HL-60/S4 treated with phorbol 12-myristate 13-acetate at 8.2 ng/mL for 4 days and 3 days (cell line): ENCODE results near the gene DFFB.

Experiments
- in situ Hi-C: fragments of 300-500 bp; cut with MboI; formaldehyde crosslinking; loops from 2 replicates; pipeline ENCODE4 v1.15.0; 2022; ENCODE audit warnings: low sequenced_read_pairs

Gene DFFB

DNA sequence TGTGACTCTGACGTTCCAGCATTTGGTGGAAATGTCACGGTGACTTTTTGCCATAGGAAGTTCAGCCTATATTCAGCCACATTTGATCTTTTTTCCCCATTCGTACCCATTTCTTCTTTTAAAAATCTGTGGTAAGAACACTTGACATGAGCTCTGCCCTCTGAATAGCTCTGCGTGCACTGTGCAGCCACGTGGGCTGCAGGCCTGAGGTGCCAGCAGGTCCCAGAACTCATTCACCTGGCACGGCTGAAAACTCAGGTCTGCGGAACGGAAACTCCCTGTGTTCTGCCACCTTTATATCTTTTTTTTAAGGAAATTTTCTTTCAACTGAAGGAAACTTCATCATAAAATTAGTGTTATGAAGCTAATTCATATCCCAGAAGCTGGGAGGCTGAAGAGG is 28.9 kb upstream of the DFFB start:
- in situ Hi-C loops = no loop called here

GRCh38 chr1:3831689-3832088 is 25.6 kb upstream of the DFFB start:
- in situ Hi-C loops = no loop called here

- in situ Hi-C loops = no loop called here
These were observed 22.6 kb upstream of the DFFB start for GRCh38 chr1:3834701-3835100.

- in situ Hi-C loops = no loop called here
These were observed 20.9 kb upstream of the DFFB start for GRCh38 chr1:3836421-3836820.

GRCh38 chr1:3837200-3837599 is 20.1 kb upstream of the DFFB start:
- in situ Hi-C loops = no loop called here

GRCh38 chr1:3837685-3838084 is 19.6 kb upstream of the DFFB start:
- in situ Hi-C loops = no loop called here

GRCh38 chr1:3838788-3839187 is 18.5 kb upstream of the DFFB start:
- in situ Hi-C loops = no loop called here

DNA sequence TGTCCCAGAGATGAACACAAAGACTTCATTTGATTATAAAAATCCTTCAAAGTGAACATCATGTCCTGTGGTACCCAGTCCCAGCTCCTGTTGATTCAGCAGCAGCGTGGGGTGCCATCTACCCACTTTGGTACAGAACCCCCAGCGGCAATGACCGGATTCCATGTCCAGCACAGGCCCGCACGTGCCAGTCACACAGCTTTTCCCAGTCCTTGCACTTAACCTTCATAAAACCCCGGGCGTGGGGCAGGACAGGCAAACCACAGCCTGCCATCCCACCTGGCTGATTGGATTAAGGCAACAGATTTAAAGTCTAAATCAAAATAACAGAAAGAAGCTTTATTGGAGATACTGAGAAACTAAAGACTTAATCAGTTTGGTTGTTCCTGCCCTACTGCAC is 15.8 kb upstream of the DFFB start:
- in situ Hi-C loops = no loop called here

DNA sequence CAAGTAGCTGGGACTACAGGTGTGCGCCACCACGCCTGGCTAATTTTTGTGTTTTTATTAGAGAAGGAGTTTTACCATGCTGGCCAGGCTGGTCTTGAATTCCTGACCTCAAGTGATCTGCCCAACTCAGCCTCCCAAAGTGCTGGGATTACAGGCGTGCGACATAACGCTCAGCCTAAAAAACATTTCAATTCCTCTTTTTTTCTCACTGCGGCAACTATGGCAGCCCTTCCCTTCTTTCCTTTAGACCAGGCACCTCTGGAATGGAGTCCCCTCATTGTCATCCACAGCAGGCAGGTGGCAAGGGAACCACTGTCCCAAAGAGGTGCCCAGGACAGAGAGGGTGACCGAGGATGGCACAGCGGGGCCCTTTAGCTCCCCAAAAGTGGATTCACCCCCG is 14.4 kb upstream of the DFFB start:
- in situ Hi-C loops = no loop called here

DNA sequence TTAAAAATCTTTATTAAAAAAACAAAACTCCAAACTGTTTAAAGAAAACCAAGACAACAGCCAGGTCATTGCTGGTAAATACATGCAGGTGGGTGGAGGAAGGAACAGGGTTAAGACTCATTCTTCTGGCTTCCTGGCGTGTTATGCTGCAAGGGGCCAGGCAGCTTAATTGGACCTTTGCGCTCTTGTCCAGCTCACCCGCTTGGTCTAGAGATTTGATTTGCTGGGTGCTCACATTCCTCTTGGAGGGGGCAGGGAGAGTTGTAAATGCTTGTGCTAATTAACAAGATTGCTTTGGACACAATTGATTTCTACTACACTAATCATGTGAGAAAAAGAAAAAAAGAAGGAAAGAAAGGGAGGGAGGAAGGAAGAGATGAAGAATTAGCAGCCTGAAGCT is 10.7 kb upstream of the DFFB start:
- in situ Hi-C loops = no loop called here

GRCh38 chr1:3847081-3847480 is 10.2 kb upstream of the DFFB start:
- in situ Hi-C loops = no loop called here

- in situ Hi-C loops = no loop called here
These were observed 6.4 kb upstream of the DFFB start for GRCh38 chr1:3850857-3851256.

DNA sequence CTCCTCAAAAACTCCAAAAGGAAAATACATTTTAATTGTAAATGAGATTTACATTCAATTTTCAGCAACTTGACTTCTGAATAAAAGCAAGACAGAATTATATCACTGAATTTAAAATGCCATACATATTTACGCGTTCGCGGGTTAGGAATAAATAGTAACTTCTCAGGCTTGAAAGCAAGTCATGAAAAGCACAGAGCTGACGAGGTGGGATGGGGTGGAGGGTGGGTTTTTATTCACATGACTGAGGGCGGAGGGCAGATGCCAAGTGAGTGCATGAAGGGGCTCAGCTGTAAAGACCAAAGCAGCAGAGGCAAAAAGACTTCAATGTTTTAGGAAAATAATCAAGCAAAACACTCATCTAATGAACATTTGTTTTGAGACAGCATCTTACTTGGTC is 6.0 kb upstream of the DFFB start:
- in situ Hi-C loops = no loop called here

DNA sequence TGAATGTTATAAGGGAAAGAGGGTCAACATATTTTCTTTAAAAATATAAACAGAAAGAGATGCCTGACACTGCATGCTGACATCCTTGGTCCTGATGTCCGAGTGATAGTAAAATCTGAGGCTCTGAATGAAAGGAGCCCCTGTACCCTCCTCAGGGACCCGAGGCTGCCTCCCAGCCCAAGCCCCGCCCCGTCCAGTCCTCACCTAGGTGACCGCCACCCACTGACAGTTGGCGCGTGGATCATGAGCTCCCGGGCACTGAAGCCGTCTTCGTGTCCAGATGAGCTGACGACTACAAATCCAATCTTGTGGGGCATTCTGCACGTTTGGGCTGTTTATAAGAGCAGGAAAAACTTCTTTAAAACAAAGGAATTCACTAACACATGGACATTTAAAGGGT is 5.2 kb upstream of the DFFB start:
- in situ Hi-C loops = no loop called here

GRCh38 chr1:3852711-3853485 is 4.4 kb upstream of the DFFB start:
- in situ Hi-C loops = no loop called here

- in situ Hi-C loops = no loop called here
These were observed 484 bp downstream of the DFFB start for GRCh38 chr1:3857791-3858129.

- in situ Hi-C loops = no loop called here
These were observed 1.1 kb downstream of the DFFB start for GRCh38 chr1:3858231-3858981.

- in situ Hi-C loops = no loop called here
These were observed 6.1 kb downstream of the DFFB start for GRCh38 chr1:3863231-3863935.

- in situ Hi-C loops = no loop called here
These were observed 7.6 kb downstream of the DFFB start for GRCh38 chr1:3864884-3865283.

DNA sequence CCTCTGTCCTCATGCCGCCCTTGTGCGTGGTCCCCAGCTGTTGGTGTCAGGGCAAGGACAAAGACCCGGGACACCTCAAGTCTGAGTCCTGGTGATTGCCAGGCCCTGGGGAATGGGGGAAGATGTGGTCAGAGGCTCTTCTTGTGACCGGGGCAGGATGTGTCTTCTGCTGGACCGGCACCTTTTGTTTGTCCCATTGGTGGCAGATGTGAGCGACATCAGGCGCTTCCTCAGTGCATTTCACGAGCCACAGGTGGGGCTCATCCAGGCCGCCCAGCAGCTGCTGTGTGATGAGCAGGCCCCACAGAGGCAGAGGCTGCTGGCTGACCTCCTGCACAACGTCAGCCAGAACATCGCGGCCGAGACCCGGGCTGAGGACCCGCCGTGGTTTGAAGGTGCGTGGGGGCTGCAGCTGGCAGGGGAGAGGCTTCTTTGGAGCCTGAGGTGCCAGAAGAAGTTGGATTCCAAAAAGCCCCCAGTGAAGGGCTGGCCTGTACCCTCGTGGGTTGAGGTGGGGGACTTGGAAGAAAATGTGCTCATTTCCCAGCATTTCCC is 8.4 kb downstream of the DFFB start:
- in situ Hi-C loops = no loop called here

- in situ Hi-C loops = no loop called here
These were observed 11.3 kb downstream of the DFFB start for GRCh38 chr1:3868464-3869006.
